NOMO-1 treated with dmso at 0.1 percent for 144 hours (cell line): ENCODE data around the gene NTM.
"Not testable (repeated sequence)": the region's sequence is repeated elsewhere in the genome, so short reads cannot be mapped to it uniquely, and the experiment has no call there.

Experiments
- DNase-seq: peaks from one replicate; lab custom pipeline; 2025; ENCODE audit not compliant: unreplicated experiment; lab: John Stamatoyannopoulos, UW

The NTM gene

DNA sequence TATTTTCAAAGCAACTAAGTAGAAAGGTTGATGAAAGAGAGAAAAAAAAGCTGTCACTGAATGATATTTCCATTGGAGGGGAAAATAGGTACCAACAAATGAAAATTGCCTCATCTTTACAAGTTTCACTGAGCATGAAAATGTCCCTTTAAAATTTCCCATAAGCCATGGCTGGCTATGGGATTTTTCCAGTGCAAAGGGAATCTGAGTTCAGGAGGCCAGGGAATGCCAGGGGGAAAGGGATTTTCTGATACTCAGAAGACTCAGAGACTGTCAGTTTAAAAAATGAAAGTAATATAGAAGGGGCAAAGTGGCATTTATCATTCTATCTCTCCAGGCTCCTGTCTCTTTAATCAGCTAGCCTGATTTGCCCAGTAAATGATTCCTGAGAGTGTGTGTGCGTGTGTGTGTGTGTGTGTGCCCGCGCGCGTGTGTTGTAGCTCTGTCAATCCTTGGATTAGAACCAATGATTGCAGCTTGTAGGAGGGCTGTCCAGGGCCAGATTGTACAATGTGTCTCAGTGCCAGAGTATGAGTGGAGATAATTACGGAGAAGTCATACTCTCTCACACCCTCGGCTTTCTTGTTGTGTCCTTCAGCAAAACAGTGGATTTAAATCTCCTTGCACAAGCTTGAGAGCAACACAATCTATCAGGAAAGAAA is at the start of gene NTM:
Gene NTM (plus strand): TSS at position 526 of the 662 bp plus-strand sequence.
- no peak for DNase-seq

DNA sequence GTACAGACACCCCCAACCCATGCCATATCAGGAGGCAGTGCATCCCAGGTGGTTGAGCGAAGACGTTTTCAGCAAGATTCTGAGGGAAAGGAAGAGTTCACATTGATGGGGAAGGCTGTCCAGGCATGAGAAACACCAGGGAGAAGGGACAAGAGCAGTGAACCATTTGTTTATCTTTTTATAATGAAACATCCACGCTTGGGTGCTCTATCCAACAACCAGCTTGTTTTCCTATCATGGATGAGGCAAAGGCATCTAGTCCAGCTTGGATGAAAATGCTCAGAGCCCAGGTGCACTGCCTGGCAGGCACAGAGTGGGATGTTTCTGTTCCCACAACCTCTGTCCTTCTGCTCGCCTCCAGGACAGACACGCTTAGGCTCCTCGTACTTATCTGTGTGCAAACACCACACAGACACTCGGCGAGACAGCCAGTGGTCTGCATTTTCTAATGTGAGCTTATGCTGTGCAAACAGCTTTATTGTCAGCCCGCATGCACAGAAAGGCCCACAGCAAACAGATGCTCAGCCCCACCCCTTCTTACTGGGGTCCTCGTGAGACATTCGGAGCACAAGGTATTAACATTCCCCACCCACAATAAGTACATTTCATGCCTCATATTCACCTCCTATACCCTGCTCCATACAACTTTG is 45.4 kb upstream of the NTM start:
- no peak for DNase-seq

DNA sequence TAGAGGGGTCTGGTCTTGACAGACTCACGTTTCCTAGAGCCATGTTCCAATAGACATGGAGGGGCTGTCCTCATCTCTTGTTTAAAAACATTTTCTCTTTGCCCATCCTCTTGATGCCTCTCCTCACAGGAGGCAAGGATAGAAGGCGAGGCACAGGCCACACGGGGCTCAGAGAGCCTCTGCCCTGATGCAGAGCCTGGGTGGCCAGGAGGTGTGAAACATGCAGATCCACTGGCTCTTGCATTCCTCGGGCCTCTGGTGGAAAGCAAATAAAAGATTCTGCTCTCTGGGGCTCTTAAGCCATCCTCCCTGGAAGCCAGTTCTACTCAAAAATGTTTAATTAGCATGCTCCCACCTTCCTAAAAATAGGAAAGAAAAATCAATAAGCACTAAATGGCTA is 43.6 kb upstream of the NTM start:
- DNase-seq, result no peak

DNA sequence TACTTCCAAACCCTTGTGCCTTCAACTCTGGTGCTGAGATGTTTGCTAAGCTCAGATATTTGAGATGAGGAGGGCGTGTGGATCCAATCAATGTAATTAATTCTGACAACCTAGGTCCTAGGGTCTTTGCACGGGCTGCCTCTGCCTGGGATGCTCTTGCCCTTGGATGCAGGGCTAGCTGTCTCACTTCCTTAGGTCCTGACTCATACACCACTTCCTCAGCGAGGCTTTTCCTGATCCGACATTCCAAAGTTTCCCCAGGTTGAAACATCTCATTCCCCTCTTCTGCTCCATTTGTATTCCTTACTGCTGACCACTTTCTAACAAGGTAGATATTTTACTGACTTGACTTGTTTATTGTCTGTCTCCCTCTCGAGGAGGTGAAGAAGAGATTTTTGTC is 43.0 kb upstream of the NTM start:
- no peak for DNase-seq

DNA sequence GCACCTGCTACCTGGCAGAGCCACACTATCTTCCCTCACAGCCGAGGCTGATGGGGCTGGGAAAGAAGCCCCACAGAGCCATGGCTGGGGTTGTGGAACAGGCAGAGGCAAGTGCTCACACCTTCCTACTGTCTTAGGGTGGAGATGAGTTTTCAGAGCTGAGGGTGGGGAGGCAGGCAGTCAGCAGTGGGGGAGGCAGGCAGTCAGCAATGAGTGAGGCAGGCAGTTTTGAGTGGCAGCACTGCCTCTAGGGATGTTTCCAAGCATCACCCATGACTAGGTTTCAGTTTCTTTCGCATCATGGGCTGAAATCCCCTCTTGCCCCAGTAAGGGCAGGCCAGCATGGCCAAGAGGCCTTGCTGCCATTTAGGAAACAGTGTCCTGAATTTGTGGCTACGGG is 41.6 kb upstream of the NTM start:
- no peak for DNase-seq

DNA sequence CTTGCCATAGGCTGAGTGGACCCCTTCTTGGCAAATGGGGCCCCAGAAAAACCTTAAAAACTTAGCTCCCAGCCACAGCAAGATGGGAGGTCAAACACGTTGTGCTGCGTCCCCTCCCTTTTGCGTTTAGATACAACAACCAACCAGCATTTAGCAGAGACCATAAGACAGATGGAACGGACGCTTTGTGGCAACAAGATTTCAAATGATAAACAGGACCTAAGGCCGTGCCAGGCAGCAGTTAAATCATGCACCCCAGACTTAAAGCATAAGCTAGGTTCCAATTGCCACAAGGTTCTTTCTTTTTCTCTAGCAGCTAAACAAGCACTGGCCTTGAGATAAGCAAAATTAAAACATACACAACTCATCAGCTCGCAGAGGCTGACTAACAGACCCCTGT is 39.4 kb upstream of the NTM start:
- DNase-seq, result no peak

DNA sequence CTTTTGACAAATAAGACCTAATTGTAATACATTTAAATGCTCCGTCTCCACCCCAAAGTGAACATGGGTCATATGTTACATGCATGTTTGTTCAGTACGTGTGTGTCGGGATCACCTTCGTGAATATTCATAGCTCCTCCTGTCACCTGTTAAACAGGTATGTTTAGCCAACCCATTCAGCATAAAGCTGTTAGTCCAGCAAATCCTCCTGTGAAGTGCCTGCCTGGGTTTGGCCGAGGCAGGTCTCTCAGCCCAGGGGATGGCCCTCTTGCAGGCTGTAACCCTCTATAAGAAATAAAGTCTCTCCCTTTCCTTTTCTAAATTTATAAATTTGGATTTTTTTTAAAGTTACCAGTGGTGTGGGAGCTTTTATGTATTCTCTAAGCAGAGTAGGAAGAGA is 38.9 kb upstream of the NTM start:
- DNase-seq, result no peak

DNA sequence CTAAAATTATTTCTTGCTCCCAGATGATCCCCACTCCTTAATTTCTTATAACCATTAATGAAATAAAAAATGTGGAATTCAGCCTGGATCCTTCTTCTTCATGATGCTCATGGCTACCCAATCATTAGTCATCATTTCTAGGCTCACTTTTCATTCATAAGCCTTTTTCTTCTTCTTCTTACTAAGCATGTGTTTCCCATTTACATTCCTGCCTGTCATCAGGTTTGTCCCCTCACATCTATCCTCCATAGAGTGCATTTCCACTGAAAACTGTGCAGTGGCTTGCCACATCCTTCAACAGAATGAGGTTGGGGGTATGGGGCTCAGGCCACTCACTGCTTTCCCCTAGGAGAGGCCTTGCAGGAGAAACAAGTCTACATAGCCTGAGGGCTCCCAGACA is 35.8 kb upstream of the NTM start:
- DNase-seq, result no peak

DNA sequence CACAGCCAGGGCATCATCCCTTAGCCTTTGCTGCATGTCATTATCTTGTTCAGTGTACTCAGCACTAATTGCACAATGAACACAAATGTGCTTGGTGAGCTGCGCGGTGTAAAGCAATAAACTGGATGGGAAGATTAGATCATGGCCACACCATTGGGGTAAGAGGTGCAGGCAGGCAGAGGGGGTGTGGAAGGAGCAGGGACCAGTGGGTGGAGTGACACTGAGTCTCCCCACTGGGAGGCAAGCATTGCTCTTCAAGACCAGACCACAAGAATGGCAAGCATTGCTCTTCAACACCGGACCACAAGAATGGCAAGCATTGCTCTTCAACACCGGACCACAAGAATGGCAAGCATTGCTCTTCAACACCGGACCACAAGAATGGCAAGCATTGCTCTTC is 28.5 kb upstream of the NTM start:
- not testable (repeated sequence) for DNase-seq

DNA sequence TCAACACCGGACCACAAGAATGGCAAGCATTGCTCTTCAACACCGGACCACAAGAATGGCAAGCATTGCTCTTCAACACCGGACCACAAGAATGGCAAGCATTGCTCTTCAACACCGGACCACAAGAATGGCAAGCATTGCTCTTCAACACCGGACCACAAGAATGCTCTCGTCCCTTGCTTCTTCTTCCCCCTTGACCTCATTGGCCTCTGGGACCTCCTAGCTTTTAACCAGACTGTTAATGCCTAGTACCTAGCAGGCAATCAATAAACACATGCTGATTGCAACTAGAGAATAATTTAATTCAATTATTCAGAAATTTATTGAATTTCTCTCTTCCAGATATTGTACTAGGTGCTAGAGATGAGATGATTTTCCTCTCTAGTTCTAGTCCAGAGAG is 28.0 kb upstream of the NTM start:
- DNase-seq, result not testable (repeated sequence)

DNA sequence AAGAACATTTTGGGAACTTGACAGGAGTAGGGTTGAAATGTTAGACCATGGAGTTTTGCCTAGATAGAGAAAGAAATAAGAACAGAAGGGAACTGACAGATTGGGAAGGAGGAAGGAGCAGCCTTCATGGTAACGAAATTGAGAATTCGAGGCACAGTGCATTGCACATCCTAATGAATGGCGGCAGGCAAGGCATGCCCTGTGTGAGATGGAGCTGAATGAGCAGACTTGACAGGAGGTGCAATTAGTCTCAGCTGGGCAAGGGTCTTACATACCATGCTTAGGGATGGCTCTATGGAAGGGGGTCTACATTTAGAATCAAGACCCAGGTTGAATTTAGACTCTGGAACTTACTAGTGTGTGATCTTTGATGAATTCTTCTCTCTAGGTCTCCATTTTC is 25.0 kb upstream of the NTM start:
- DNase-seq, result no peak

DNA sequence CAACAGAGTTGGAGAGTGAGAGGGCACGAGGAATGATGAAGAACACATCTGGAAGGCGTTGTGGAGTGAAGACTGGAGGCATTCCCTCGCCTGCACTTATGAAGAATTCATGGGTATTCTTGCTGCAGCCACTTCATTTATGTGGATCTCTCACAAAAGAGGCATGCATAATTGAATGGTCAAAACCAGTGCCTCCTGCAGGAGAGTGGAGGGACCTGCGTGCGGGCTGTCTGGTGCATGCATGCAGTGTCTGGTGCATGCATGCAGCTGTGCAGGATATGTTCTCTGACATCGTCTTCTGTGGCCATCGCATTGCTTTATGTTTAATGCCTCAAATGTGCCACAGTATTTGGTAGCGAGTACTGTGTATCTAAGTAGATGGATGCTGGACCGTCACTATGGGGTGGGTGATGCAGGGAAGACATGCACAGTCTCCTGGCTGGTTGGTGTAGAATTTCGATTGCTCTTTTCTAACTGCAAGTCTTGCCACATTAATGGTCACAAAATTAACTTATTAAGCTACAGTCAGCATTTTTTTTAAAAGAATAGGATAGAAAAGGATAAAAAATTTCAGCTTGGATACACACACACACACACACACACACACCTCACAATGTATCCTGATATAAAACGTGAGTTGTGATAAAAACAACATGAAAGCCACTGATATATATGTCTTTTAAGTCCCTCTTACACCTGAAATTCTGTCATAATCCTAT is 20.9 kb upstream of the NTM start:
- no peak for DNase-seq

DNA sequence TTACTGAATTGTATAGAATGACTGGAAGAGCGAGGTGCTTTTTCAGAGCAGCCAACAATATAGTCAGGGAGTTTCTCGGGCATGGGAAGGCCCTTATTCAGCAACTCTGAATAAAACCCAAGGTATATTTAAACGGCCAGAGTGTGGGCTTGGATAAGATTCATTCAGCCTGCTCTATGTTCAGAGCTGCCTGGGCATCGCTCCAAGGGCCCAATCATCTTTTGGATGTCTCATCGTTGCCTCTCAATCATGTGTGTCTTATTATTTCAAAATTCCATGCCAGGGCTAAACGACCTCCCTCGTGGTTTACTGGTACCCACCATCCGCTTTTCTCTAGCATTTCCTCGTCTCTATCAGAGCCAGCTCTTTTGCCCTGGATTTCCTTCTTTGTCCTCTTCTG is 19.5 kb upstream of the NTM start:
- DNase-seq, result no peak

DNA sequence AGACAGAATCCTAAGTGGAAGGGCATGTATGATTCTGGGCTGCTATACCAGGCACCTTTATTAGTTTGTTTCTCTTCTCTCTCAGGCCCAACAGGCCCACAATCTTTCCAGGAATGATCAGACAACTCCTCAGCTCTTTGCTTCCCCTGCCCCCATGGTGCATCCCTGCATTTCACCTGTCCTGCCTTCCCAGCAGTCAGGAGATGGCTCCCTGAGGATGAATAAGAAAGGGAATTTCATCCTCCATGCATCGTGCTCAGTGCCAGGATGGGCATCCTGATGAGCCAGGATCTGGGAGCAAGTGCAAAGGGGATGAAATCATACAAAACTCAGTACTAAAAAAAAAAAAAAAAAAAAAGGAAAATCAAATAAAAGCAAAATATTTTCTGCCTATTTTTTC is 18.6 kb upstream of the NTM start:
- DNase-seq, result no peak

DNA sequence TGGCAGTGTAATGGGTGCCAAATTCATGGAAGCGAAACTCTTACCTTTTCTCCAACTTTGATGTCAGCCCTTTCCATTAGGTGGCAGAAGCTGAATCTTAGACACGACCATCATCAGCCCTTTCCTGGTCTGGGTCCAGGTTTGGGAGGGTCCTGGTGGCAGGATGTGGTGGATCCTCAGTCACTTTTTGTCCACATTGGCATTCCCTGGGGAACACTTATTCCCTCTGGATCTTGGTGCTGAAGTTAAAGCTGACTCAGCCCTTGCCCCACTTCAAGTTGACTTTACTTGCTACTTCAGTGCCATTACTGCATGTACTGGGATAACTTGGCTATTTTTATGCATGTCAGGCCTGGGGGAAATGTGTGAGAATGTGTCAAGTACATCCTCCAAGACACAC is 16.6 kb upstream of the NTM start:
- DNase-seq, result no peak

DNA sequence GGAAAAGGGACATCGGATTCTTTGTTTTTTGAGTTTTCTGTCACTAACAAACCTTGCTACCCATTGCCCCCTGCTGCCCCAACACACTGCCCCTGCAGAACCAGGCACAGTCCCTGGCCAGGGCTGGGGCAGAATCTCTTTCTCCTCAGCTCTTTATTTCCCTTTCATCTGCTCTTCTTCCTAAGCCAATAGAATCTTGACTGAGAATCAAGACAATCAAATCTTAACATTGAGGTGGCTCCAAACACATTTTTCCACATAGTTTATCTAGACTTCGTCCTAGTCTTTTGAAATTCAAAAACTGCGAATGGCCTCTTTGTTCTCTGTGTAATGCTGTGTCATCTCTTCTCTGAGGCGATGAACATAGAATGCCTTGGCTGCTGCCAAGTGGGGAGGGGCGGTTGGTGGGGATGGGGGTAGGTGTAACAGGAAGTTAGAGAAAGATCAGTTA is 16.1 kb upstream of the NTM start:
- no peak for DNase-seq

DNA sequence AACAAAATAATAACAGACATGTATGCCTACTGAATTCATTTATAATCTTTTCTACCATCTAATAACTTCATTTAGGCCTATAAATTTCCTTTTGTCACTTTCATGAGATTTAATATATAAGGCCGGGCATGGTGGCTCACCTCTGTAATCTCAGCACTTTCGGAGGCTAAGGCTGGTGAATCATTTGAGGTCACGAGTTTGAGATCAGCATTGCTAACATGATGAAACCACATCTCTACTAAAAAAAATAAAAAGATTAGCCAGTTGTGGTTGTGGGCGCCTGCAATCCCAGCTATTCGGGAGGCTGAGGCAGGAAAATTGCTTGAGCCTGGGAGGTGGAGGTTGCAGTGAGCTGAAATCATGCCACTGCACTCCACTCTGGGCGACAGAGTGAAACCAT is 14.2 kb upstream of the NTM start:
- DNase-seq, result no peak

DNA sequence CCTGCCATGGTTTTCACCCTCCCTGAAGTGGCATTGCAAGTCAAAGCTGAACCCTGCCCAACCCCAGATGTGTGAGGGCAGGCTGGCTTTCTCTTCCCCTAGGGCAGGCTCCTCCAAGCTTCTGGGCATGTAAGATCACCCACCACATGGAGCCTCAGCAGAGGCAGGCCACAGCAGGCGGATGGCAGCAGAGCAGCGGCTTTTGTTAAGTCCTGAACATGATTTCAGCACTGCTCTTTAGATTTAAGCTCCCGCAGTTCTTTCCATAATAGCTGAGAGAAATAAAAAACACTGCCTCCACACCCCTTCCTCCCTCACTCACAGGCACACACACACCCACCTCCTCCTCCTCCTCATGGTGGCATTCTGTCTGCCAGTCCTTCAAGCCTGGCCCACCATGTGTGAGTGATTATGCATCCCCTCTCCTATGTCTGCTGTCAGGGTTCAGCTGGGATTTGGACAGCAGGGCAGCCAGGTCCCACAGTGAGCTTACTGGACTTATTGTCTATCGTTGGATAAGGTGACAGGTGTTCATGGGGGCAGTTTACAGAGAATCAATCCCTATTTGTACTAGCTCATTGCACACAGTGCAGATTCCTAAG is 5.0 kb upstream of the NTM start:
- DNase-seq, result no peak

DNA sequence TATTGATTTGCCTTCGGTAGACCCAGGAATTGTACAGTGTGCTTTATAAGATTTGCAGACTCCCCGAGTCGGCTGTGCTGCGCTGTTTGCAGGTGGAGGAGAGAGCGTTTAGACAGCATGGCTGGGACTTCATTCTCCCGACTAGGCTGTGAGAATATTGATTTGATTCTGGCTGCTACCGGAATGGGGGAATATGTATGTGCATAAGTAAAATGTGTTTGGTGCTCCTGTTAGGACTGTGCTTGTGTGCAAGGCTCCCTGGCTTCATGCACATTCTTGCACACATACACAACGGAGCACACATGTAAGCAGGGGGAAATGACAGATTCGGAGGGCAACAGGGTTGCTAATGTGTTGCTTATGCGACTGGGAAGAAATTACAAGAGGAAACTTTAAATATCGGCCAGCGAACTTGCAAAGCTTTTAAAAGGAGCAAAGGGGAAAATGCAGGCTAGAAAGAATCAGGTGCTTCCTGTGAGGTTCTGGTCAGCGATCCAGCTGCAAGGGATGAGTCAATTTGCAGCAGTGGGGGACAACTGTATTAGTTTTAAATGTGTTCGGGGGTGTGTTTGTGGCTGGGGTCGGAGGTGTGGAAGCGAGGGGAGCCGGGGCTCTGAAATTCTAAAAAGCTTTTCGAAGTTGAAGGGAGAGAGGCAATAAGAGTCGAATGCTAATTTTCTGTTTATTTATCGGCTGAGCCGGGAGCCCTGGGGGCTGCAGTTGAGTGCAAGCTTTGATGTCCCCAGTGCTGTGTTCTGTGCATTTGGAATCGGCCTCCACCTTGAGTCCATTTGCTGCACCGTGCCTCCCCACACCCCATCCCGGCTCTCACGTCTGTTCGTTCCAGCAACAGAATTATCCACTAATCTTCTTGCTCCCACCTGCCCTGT is 731 bp downstream of the NTM start:
- DNase-seq, result no peak

DNA sequence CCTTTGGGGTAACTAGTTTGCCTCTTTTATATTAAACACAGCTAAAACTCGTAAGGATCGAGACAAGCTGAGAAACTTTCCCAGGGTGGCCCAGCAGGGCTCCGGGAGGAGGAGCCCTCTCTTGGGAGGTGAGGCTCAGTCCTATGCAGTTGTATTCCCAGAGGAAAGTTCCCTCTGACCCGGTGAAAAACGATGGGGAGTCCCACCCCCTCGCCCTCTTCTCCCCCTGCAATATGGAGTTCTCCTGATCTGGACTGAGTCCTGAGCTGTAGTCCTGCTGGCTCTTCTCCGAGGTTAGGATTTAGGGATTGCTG is 1.3 kb downstream of the NTM start:
- DNase-seq, result no peak
